NCI-H82 treated with DMSO at 0.1 percent for 48 hours (cell line): Measurements from ENCODE around the gene ZNF546.
"Not testable (repeated sequence)": the region's sequence is repeated elsewhere in the genome, so short reads cannot be mapped to it uniquely, and the experiment has no call there.

ENCODE experiments used
- DNase-seq: peaks from one replicate; lab custom pipeline; 2025; ENCODE audit not compliant: unreplicated experiment; lab: John Stamatoyannopoulos, UW

Gene ZNF546

DNA sequence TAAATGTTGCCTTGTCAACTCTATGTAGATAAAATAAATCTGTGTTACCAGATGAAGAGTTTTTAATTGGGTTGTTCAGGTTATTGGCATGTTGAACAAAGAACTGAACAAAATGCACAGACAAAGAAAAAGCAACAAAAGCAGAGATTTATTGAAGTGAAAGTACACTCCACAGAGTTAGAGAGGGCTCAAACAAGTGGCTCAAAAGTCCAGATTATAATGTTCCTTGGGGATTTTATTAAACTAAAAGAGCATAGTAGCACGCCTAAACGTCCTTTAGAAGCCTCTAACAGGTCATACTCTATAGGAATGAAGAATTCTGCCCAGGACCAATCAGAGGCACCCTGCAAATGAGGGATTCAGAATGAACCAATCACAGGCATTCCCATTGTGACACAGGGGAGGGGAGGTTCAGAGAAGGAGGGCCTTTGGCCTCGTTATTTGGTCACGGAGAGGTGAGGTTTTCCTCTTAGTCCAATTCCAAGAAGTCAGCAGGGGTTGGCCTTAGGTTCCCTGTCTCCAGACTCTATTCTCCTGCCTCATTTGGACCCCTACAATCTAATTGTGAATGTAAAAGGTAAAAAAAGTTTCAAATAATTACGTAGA, 13.1 kb upstream of the ZNF546 start:
- DNase-seq: no peak

- no peak for DNase-seq
Measured at GRCh38 chr19:39986643-39987042, 10.2 kb upstream of the ZNF546 start.

DNA sequence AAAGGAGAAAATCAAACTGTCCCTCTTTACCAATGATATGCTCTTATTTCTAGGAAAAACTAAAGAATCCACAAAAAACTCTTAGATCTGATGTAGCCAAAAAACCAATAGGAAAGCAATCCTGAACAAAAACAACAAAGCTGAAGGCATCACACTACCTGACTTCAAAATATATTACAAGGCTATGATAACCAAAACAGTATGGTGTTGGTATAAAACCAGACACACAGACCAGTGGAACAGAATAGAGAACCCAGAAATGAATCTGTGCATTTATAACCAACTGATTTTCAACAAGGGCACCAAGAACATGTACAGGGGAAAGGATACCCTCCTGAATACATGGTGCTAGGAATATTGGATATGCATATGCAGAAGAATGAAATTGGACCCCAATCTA, 9.7 kb upstream of the ZNF546 start:
- DNase-seq: no peak

- DNase-seq: no peak
Measured at GRCh38 chr19:39987596-39987995, 9.3 kb upstream of the ZNF546 start.

- no peak for DNase-seq
Measured at GRCh38 chr19:39993605-39994004, 3.3 kb upstream of the ZNF546 start.

DNA sequence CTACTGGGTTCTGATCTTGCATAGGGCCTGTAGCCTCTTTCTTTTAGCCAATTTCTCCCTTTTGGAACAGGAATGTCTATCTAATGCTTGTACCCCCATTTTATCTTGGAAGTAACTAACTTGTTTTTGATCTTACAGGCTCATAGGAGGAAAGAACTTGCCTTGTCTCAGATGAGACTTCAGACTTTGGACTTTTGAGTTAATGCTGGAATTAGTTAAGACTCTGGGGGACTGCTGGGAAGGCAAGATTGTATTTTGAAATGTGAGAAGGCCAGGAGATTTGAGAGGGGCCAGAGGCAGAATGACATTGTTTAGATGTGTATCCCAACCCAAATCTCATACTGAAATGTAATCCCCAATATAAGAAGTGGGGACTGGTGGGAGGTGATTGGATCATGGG, 2.5 kb upstream of the ZNF546 start:
- DNase-seq: no peak

- no peak for DNase-seq
Measured at GRCh38 chr19:39995794-39996193, 1.1 kb upstream of the ZNF546 start.

- DNase-seq: no peak
Measured at GRCh38 chr19:39996218-39996810, 546 bp upstream of the ZNF546 start.

- DNase-seq: no peak
Measured at GRCh38 chr19:39997638-39998216, 867 bp downstream of the ZNF546 start.

GRCh38 chr19:39998501-39998900, 1.6 kb downstream of the ZNF546 start:
- DNase-seq: no peak

DNA sequence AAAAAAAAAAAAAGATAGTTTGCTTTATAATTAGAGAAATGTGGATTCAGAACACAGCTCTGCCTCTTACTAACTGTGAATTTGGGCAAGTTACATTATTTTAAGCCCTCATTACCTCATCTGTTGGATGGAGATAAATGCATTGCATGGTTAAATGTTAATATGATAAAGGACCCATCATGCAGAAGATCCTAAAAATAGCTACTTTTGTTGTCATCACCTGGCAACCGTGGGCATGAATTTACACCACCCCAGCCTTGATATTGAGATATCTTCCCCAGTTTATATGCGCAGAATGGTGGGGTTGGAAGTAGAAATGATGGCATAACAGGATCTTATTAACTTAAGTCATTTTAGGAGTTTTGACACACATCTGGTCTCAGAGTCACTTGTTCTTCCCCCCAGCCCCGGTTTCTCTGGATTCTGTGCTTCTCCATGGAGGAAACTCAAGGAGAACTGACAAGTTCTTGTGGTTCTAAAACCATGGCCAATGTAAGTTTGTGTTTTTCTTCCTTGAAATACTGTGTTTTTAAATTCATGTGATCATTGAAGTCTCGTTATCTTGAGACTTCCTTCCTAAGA, 8.9 kb downstream of the ZNF546 start:
- DNase-seq: no peak

DNA sequence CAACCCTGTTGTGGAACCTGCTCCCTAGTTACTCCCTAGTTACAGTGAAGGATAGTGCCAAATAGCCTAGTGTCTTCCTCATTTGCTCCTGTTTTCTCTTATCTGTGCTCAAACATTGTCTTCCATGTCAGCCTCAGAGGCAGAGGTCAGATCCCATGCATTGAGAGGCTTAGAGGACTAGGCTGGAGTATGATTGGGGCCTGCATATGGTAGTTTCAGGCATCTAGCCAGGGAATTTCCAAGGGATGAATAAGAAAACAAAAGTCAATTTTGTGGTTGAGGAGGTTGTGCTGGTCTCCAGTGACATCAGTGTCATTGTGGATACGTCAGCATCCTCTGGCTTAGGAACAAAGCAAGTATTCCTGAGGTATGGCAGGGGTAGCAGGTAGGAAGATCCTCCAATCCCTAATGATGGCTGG, 9.4 kb downstream of the ZNF546 start:
- DNase-seq: no peak

DNA sequence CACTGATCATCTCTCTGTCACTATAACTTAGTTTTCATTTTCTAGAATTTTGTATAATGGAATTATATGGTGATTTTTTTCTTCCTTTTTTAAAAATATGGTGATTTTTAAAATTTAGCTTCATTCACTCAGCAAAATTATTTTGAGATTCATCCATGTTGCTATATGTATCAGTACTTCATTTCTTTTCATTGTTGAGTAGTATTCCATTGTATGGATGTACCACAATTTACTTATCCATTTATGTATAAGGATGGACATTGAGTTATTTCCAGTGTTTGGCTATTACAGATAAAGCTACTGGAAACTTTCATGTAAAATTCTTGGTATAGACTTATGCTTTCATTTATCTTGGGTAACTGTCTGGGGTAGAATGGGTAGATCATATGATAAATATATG, 12.8 kb downstream of the ZNF546 start:
- DNase-seq: no peak

DNA sequence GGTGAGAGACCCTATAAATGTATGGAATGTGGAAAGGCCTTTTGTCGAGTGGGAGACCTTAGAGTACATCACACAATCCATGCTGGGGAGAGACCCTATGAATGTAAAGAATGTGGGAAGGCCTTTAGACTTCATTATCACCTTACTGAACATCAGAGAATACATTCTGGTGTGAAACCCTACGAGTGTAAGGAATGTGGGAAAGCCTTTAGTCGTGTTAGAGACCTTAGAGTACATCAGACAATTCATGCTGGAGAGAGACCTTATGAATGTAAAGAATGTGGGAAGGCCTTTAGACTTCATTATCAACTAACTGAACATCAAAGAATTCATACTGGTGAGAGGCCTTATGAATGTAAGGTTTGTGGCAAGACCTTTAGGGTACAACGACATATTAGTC, 17.1 kb downstream of the ZNF546 start:
- no peak for DNase-seq

- DNase-seq: no peak
Measured at GRCh38 chr19:40023969-40024368, 27.1 kb downstream of the ZNF546 start.

DNA sequence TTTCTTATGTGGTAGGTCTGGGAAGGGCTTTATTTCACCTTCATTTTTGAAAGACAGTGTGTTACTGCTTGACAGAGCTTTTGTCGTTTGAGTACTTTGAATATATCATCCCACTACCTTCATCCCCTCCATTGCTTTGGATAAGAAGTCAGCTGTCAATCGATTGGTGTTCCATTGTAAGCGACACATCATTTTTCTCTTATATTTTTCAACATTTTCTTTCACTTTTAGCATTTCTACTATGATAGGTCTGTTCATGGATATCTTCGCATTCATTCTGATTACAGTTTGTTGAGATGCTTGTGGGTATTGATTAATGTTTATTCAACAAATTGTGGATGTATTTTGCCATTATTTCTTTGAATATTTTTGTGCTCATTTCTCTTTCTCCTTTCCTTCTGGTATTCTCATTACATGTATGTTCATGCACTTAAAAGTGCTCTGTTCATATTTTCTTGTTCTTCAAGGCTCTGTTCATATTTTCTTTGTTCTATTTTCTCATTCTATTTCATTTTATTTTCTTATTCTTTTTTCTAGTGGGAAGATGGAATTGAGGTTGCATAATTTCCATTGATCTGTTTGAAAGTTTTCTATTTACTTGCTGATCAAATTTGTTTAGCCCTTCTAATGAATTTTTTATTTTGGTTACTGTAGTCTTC, 29.2 kb downstream of the ZNF546 start:
- no peak for DNase-seq

- no peak for DNase-seq
Measured at GRCh38 chr19:40026597-40026970, 29.7 kb downstream of the ZNF546 start.

GRCh38 chr19:40033989-40034560, 37.2 kb downstream of the ZNF546 start:
- DNase-seq: no peak

GRCh38 chr19:40035996-40036395, 39.1 kb downstream of the ZNF546 start:
- DNase-seq: no peak

DNA sequence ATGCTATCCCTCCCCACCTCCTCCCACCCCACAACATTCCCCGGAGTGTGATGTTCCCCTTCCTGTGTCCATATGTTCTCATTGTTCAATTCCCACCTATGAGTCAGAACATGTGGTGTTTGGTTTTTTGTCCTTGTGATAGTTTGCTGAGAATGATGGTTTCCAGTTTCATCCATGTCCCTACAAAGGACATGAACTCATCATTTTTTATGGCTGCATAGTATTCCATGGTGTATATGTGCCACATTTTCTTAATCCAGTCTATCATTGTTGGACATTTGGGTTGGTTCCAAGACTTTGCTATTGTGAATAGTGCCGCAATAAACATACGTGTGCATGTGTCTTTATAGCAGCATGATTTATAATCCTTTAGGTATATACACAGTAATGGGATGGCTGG, 41.2 kb downstream of the ZNF546 start:
- not testable (repeated sequence) for DNase-seq

DNA sequence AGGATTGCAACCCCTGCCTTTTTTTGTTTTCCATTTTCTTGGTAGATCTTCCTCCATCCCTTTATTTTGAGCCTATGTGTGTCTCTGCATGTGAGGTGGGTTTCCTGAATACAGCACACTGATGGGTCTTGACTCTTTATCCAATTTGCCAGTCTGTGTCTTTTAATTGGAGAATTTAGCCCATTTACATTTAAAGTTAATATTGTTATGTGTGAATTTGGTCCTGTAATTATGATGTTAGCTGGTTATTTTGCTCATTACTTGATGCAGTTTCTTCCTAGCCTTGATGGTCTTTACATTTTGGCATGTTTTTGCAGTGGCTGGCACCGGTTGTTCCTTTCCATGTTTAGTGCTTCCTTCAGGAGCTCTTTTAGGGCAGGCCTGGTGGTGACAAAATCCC, 44.9 kb downstream of the ZNF546 start:
- DNase-seq: not testable (repeated sequence)

GRCh38 chr19:40053491-40053890, 56.6 kb downstream of the ZNF546 start:
- DNase-seq: no peak
